ENCODE measurements around the gene EIF2D.

The EIF2D gene

DNA sequence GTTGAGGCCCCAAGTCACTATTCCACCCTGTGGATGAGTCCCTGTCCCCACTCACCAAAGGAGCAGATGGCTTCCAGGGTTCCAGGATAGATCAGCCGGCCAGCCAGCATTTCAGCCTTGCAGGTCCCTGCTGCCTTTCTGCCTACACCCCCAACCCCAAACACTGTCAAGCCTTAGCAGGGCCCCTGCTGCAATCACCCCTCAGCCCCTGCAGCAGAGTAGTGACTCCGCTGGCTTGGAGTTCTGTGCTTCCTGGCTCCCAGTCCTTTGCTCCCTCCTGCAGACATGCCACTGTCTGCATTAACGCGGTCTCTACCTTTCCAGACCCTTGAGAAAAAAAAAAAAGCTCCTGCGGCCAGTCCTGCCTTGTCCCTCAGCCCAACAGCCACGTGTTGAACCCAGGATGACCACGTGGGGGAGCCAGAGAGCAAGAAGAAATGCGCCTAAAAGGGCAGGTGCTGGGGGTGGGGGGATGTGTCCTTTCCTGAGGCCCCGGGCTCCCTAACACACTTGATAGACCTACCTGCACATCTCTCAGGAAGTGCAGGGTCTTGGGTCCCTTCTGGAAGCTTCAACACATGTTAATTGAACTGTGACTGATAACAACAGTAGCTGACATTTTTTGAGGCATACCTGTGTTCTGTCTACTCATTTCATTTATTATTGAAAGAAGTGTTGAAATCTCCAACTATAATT lies 67.6 kb downstream of the EIF2D start:
- peak; percentile 60 for DNase-seq
